B cell (primary cell): ENCODE measurements around the gene CBX5. TPM values are rescaled to one million over a fixed set of nuclear protein-coding genes. Genes with fewer than 3 reads are reported as not detected.

Source experiments
- ATAC-seq: fragments of 200-7000 bp; cut with Tn5 transposase; one replicate; pipeline ENCODE4 v1.10.0; 2021; ENCODE audit warnings: low read depth, mild to moderate bottlenecking, moderate number of reproducible peaks, moderate library complexity
- CTCF ChIA-PET: fragments of 350-600 bp; sonication (Branson Sonifier 250); formaldehyde crosslinking; loops from one replicate; lab custom pipeline; 2021; ENCODE audit warnings: antibody characterized with exemption, inconsistent platforms; lab: Charles Lee
- POLR2A ChIA-PET: fragments of 350-600 bp; sonication (Branson Sonifier 250); formaldehyde crosslinking; loops from one replicate; lab custom pipeline; 2021; ENCODE audit warnings: antibody characterized with exemption; lab: Charles Lee
- DNase-seq: peaks from one replicate; pipeline ENCODE4 v3.0.0; 2013
- H2AFZ ChIP-seq: 2 replicates; pipeline ENCODE4 v1.6.1; 2012; ENCODE audit warnings: mild to moderate bottlenecking, low read depth, low read length; ENCODE audit not compliant: insufficient read depth, poor library complexity, severe bottlenecking
- H3K27ac ChIP-seq, 2 donors: 1 replicate in 1 of 2; 2 replicates in 1 of 2; pipeline ENCODE4 v1.5.1; 2012 to 2013; ENCODE audit warnings: low read length in 2 of 2, mild to moderate bottlenecking in 2 of 2, moderate library complexity in 1 of 2
- H3K27me3 ChIP-seq, 4 experiments: fragments of 200-600 bp in 1 of 4; sonication (generic) in 1 of 4; replicated peaks in 1 of 4; 1 replicate in 2 of 4; 2 replicates in 2 of 4; pipeline versions ENCODE4 v1.6.1 to v1.7.0; 2013 to 2016; ENCODE audit warnings: low read length in 3 of 4, mild to moderate bottlenecking in 2 of 4, mixed read lengths in 1 of 4, moderate library complexity in 1 of 4; ENCODE audit not compliant: insufficient read depth in 4 of 4, control insufficient read depth in 3 of 4; ENCODE audit errors: control extremely low read depth in 1 of 4
- H3K36me3 ChIP-seq, 2 experiments: replicated peaks in 1 of 2; 1 replicate in 1 of 2; 2 replicates in 1 of 2; pipeline versions ENCODE4 v1.6.1 to v1.7.1; 2013; ENCODE audit warnings: low read length in 1 of 2; ENCODE audit not compliant: insufficient read depth in 2 of 2, control insufficient read depth in 1 of 2; ENCODE audit errors: control extremely low read depth in 1 of 2, extremely low read depth in 1 of 2
- H3K4me1 ChIP-seq, 2 donors: fragments of 200-600 bp in 1 of 2; sonication (generic) in 1 of 2; 1 replicate in 1 of 2; 2 replicates in 1 of 2; pipeline versions ENCODE4 v1.5.1 to v1.6.1; 2013 to 2017; ENCODE audit warnings: low read length in 2 of 2; ENCODE audit not compliant: control insufficient read depth in 2 of 2, insufficient read depth in 2 of 2
- H3K4me2 ChIP-seq: replicated peaks from 2 replicates; pipeline ENCODE3; 2012; ENCODE audit warnings: mild to moderate bottlenecking, low read depth, low read length; ENCODE audit not compliant: poor library complexity, severe bottlenecking
- H3K4me3 ChIP-seq, 5 experiments: fragments of 200-600 bp in 1 of 5; sonication (generic) in 1 of 5; 1 replicate in 3 of 5; 2 replicates in 2 of 5; pipeline versions ENCODE4 v1.5.1 to v1.7.0; 2011 to 2016; ENCODE audit warnings: low read length in 4 of 5, mild to moderate bottlenecking in 4 of 5, low read depth in 2 of 5, control low read depth in 1 of 5, moderate library complexity in 1 of 5; ENCODE audit not compliant: insufficient read depth in 1 of 5; ENCODE audit errors: control extremely low read depth in 1 of 5, extremely low read depth in 1 of 5
- H3K79me2 ChIP-seq: fragments of 200-600 bp; sonication (generic); one replicate; pipeline ENCODE4 v1.6.0; 2016; ENCODE audit warnings: low read length; ENCODE audit not compliant: control insufficient read depth, insufficient read depth
- H3K9ac ChIP-seq: fragments of 200-600 bp; sonication (generic); 2 replicates; pipeline ENCODE4 v1.6.1; 2017; ENCODE audit warnings: mild to moderate bottlenecking, low read length, moderate library complexity
- H3K9me3 ChIP-seq, 3 donors: one replicate each; pipeline versions ENCODE4 v1.6.1 to v1.7.1; 2013; ENCODE audit warnings: low read length in 2 of 3; ENCODE audit not compliant: control insufficient read depth in 2 of 3, insufficient read depth in 1 of 3; ENCODE audit errors: control extremely low read depth in 1 of 3
- H4K20me1 ChIP-seq: 2 replicates; pipeline ENCODE4 v1.6.0; 2012; ENCODE audit warnings: mild to moderate bottlenecking, low read length; ENCODE audit not compliant: insufficient read depth, control insufficient read depth, poor library complexity, severe bottlenecking
- H3K27ac Mint-ChIP-seq: one replicate; pipeline ENCODE4 v1.8.0; 2021; ENCODE audit warnings: mixed read lengths
- H3K27me3 Mint-ChIP-seq: one replicate; pipeline ENCODE4 v1.8.0; 2021; ENCODE audit warnings: mixed read lengths
- H3K4me1 Mint-ChIP-seq: one replicate; pipeline ENCODE4 v1.8.0; 2021; ENCODE audit warnings: mixed read lengths
- H3K4me3 Mint-ChIP-seq: one replicate; pipeline ENCODE4 v1.8.0; 2021; ENCODE audit warnings: mixed read lengths
- H3K9me3 Mint-ChIP-seq: one replicate; pipeline ENCODE4 v1.8.0; 2022; ENCODE audit warnings: mixed read lengths; ENCODE audit not compliant: insufficient read depth
- CTCF ChIP-seq: fragments of 200-600 bp; IDR thresholded peaks from one replicate; pipeline ENCODE4 v1.8.0; 2022; ENCODE audit warnings: antibody characterized with exemption, mild to moderate bottlenecking
- EZH2 ChIP-seq: IDR thresholded peaks from 2 replicates; pipeline ENCODE4 v1.6.1; 2012; ENCODE audit warnings: borderline replicate concordance, low read depth, mild to moderate bottlenecking, moderate library complexity, low read length; ENCODE audit not compliant: insufficient read depth, poor library complexity, severe bottlenecking
- WGBS: methylation state at CpG from one replicate; pipeline ENCODE4 v1.1.5; 2013; ENCODE audit warnings: missing lambda C conversion rate; ENCODE audit not compliant: insufficient coverage; 5-methylcytosine and 5-hydroxymethylcytosine counted together
- intact Hi-C: fragments of 100-400 bp; cut with micrococcal nuclease; formaldehyde crosslinking; loops from one replicate; pipeline ENCODE4 v1.10.0; 2022
- polyA plus RNA-seq: library from polyadenylated mRNA; depleted of rRNA; stranded (reverse); fragments of >200 nt; gene quantifications from 2 replicates; pipeline ENCODE4 v1.2.3, GENCODE V29; 2012
- total RNA-seq, 2 donors: library from RNA; stranded (reverse); fragments of 120-200 nt in 1 of 2; gene quantifications; 1 replicate in 1 of 2; 2 replicates in 1 of 2; pipeline versions ENCODE4 v1.2.3 to v1.2.4, GENCODE V29; 2013 to 2022

The CBX5 gene
- total and polyA plus RNA-seq, 2 donors (not counting 1 experiment from before 2014, with no cell fraction given): 10.5 to 66.2 TPM

GRCh38 chr12:54246011-54246641 is 33.8 kb downstream of the CBX5 start:
- intact Hi-C loops: no loop called here
- Mint-ChIP-seq H3K27me3 (no peaks in the 10 kb centered on the region), H3K9me3 (no peaks in the 10 kb centered on the region), H3K27ac (no peak overlapping the region), H3K4me1 (peaks cover 5% of the 10 kb centered on the region), H3K4me3 (no peak overlapping the region)
- 97% methylated on average over 4 of the region's 6 CpGs for WGBS
- peaks cover 0 to 4% of the 10 kb centered on the region in 2 donors for H3K4me1 ChIP-seq
- ChIA-PET CTCF (interaction anchor here (1.0 kb wide), 1 partner anchor 13 kb away, joined by 3 read pairs; no protein-coding TSS in a partner anchor), POLR2A (interaction anchor here (0.6 kb wide), 1 partner anchor 9 kb away, joined by 9 read pairs; no protein-coding TSS in a partner anchor)
- no peaks in the 10 kb centered on the region for H3K27me3 ChIP-seq
- no peaks in the 10 kb centered on the region for H3K9me3 ChIP-seq
- no peak overlapping the region for H3K4me2 ChIP-seq
- no peaks in the 10 kb centered on the region for H4K20me1 ChIP-seq
- no peak overlapping the region for H3K27ac ChIP-seq
- H3K79me2 ChIP-seq: peaks cover 29% of the 10 kb centered on the region
- H3K9ac ChIP-seq: no peak overlapping the region
- no peak for TF ChIP-seq EZH2
- TF ChIP-seq CTCF: no peak
- DNase-seq: no peak
- no peak overlapping the region for H3K4me3 ChIP-seq
- no peak for ATAC-seq
- H2AFZ ChIP-seq: no peak overlapping the region
- peaks cover 12 to 58% of the 10 kb centered on the region in 2 experiments for H3K36me3 ChIP-seq

GRCh38 chr12:54240971-54241588 is 38.8 kb downstream of the CBX5 start:
- Histone ChIP-seq H3K79me2 (peaks cover 7% of the 10 kb centered on the region), H3K4me2 (no peak overlapping the region), H2AFZ (no peak overlapping the region), H3K4me1 (no peaks in the 10 kb centered on the region), H3K4me3 (no peak overlapping the region), H3K27ac (no peak overlapping the region), H3K36me3 (peaks cover 9 to 48% of the 10 kb centered on the region in 2 experiments), H3K9me3 (no peaks in the 10 kb centered on the region), H4K20me1 (no peaks in the 10 kb centered on the region), H3K27me3 (no peaks in the 10 kb centered on the region), H3K9ac (no peak overlapping the region)
- DNase-seq (no peak), ATAC-seq (no peak)
- WGBS: 83% methylated on average over 1 of the region's 2 CpGs
- no peak for TF ChIP-seq EZH2
- TF ChIP-seq CTCF: no peak
- no peak overlapping the region for H3K27ac Mint-ChIP-seq
- H3K9me3 Mint-ChIP-seq: no peaks in the 10 kb centered on the region
- CTCF ChIA-PET: interaction anchor here (1.0 to 4.9 kb wide), 4 partner anchors 11 to 138 kb away, joined by 3 to 25 read pairs (median 6); partner anchors contain the start of gene COPZ1
- POLR2A ChIA-PET: no interaction called here
- no peak overlapping the region for H3K4me3 Mint-ChIP-seq
- no peaks in the 10 kb centered on the region for H3K27me3 Mint-ChIP-seq
- H3K4me1 Mint-ChIP-seq: peaks cover 2% of the 10 kb centered on the region
- intact Hi-C loops: no loop called here
